ENCODE data around the gene AHSG. TPM values are rescaled to one million over a fixed set of nuclear protein-coding genes. Genes with fewer than 3 reads are reported as not detected.
"Not testable (repeated sequence)": the region's sequence is repeated elsewhere in the genome, so short reads cannot be mapped to it uniquely, and the experiment has no call there.

Gene AHSG
- total RNA-seq, 1 donor: not detected

GRCh38 chr3:186630950-186631641 lies 18.2 kb downstream of the AHSG start:
- DNase-seq (ENCODE audit: low read depth): no peak
- TF ChIP-seq, protein P1, sequence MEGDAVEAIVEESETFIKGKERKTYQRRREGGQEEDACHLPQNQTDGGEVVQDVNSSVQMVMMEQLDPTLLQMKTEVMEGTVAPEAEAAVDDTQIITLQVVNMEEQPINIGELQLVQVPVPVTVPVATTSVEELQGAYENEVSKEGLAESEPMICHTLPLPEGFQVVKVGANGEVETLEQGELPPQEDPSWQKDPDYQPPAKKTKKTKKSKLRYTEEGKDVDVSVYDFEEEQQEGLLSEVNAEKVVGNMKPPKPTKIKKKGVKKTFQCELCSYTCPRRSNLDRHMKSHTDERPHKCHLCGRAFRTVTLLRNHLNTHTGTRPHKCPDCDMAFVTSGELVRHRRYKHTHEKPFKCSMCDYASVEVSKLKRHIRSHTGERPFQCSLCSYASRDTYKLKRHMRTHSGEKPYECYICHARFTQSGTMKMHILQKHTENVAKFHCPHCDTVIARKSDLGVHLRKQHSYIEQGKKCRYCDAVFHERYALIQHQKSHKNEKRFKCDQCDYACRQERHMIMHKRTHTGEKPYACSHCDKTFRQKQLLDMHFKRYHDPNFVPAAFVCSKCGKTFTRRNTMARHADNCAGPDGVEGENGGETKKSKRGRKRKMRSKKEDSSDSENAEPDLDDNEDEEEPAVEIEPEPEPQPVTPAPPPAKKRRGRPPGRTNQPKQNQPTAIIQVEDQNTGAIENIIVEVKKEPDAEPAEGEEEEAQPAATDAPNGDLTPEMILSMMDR (IDR thresholded peaks at IDR 0.05; ENCODE audit: insufficient read depth, low read depth, low read length): no peak
- H3K4me3 ChIP-seq (ENCODE audit: low read depth, low read length): no peak overlapping the region

GRCh38 chr3:186633481-186633880 lies 20.6 kb downstream of the AHSG start:
- no peak for DNase-seq (ENCODE audit: low read depth)
- no peak overlapping the region for H3K4me3 ChIP-seq (ENCODE audit: low read depth, low read length)
- TF ChIP-seq, protein P1 (IDR thresholded peaks at IDR 0.05; ENCODE audit: insufficient read depth, low read depth, low read length): no peak

- not testable (repeated sequence) for H3K4me3 ChIP-seq (ENCODE audit: low read depth, low read length); DNase-seq (ENCODE audit: low read depth)
Observed at GRCh38 chr3:186634207-186634606, 21.3 kb downstream of the AHSG start.

DNA sequence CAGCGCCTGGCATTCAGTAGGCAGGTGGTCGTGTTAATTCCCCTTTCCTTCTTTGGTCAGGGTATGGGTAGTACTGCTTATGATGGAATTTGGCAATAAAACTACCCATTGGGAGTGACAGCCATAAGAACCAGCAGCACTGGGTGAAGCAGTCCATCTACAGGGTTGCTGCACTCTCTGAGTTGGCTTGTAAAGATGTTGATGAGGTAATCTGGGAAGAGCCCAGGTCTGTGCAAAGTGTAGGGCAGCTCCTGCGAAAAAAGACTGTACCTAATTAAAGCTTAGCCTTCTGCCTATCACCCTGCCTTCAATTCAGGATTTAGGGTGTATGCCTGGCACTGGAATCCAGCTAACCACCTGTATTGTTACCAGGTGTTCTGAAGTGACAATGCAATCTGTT lies 22.7 kb downstream of the AHSG start:
- no peak for DNase-seq (ENCODE audit: low read depth)
- TF ChIP-seq, protein P1 (IDR thresholded peaks at IDR 0.05; ENCODE audit: insufficient read depth, low read depth, low read length): no peak
- no peak overlapping the region for H3K4me3 ChIP-seq (ENCODE audit: low read depth, low read length)

GRCh38 chr3:186636536-186636935 lies 23.7 kb downstream of the AHSG start:
- DNase-seq (ENCODE audit: low read depth): no peak
- TF ChIP-seq, protein P1 (IDR thresholded peaks at IDR 0.05; ENCODE audit: insufficient read depth, low read depth, low read length): no peak
- H3K4me3 ChIP-seq (ENCODE audit: low read depth, low read length): no peak overlapping the region

DNA sequence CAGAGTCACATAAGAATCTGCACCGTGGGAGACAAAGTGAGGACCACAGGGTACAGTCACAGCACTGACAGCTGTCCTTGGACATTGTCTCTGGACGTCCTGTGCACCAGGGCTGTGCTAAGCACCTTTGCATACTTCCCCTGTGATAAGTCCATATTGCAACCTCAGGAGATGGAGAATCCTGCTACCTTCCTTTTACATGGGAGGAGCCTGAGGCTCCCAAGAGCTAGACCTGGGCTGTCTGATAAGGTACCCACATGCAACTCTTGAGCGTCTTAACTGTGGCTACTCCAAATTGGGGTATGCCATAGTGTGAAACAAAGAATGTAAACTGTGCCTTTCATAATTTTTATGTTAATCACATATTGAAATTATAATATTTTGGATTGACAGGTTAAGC lies 24.8 kb downstream of the AHSG start:
- no peak overlapping the region for H3K4me3 ChIP-seq (ENCODE audit: low read depth, low read length)
- DNase-seq (ENCODE audit: low read depth): no peak
- TF ChIP-seq, protein P1 (IDR thresholded peaks at IDR 0.05; ENCODE audit: insufficient read depth, low read depth, low read length): no peak

DNA sequence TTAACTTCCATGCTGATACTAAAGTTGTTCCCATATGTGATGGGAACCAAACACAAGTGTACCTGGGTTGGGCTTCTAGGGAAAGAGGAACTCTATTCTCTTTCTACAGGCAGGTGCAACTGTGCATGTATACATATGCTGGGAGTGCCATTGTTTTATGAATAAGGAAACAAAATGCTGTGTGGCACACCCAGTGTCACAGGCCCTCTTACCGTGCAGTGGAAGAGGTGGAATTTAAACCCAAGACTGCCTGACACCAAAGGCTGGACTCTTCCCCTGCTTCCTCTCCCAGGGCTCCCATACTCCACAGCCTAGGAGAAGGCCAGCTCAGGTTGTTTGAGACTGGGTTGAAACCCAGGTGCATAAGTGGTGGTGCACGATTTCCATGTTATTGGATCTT lies 25.4 kb downstream of the AHSG start:
- DNase-seq (ENCODE audit: low read depth): no peak
- no peak overlapping the region for H3K4me3 ChIP-seq (ENCODE audit: low read depth, low read length)
- TF ChIP-seq, protein P1 (IDR thresholded peaks at IDR 0.05; ENCODE audit: insufficient read depth, low read depth, low read length): no peak
